Sigmoid colon (tissue), 4 donors: Measurements from ENCODE around the gene FAM184B.

Source experiments
- POLR2A ChIP-seq, 2 donors: fragments of 450-650 bp; IDR thresholded peaks; one replicate each; pipeline ENCODE4 v1.6.1; 2016; ENCODE audit warnings: antibody characterized with exemption in 2 of 2, mild to moderate bottlenecking in 2 of 2, moderate library complexity in 2 of 2
- POLR2AphosphoS5 ChIP-seq, 4 donors: sonication (generic); formaldehyde crosslinking; IDR thresholded peaks; one replicate each; pipeline ENCODE4 v1.6.1; 2017; ENCODE audit warnings: antibody characterized with exemption in 4 of 4
- TF ChIP-seq, protein P1 (sequence below), 4 experiments: fragments of 450-650 bp in 3 of 4; fragments of 200-600 bp in 1 of 4; IDR thresholded peaks; one replicate each; pipeline ENCODE4 v1.5.1; 2016 to 2019; ENCODE audit warnings: antibody characterized with exemption in 4 of 4, mild to moderate bottlenecking in 3 of 4, moderate library complexity in 2 of 4

DNA sequence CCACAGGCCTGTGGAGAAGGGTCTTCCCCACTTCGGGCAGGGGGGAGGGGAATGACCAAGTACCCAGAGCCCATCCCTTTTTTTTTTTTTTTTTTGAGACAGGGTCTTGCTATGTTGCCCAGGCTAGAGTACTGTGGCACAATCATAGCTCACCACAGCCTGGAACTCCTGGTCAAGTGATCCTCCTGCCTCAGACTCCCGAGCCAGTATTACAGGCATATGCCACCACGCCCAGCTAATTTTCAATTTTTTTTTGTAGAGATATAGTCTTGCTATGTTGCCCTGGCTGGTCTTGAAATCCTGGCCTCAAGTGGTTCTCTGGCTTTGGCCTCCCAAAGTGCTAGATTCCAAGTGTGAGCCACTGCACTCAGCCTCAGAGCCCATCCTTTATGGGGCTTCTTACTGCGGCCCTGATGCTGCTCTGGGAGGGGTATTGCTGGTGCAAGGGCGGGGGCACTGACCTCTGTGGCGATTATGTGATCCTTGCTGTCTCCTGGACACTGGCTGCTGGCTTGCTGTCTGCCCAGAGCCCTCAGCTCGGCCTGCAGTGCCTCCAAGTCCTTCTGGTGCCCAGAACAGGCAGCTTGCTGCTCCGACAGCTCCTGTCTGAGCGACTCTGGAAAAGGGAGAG is 134.1 kb downstream of the FAM184B start:
- TF ChIP-seq POLR2A (IDR thresholded peaks at IDR 0.05) (no peak), POLR2AphosphoS5 (IDR thresholded peaks at IDR 0.05) (no peak)
- TF ChIP-seq, protein P1, sequence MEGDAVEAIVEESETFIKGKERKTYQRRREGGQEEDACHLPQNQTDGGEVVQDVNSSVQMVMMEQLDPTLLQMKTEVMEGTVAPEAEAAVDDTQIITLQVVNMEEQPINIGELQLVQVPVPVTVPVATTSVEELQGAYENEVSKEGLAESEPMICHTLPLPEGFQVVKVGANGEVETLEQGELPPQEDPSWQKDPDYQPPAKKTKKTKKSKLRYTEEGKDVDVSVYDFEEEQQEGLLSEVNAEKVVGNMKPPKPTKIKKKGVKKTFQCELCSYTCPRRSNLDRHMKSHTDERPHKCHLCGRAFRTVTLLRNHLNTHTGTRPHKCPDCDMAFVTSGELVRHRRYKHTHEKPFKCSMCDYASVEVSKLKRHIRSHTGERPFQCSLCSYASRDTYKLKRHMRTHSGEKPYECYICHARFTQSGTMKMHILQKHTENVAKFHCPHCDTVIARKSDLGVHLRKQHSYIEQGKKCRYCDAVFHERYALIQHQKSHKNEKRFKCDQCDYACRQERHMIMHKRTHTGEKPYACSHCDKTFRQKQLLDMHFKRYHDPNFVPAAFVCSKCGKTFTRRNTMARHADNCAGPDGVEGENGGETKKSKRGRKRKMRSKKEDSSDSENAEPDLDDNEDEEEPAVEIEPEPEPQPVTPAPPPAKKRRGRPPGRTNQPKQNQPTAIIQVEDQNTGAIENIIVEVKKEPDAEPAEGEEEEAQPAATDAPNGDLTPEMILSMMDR (IDR thresholded peaks at IDR 0.05): no peak
